NCI-H2081 (cell line): Measurements from ENCODE around the gene DDX6.
"Not testable (repeated sequence)": the region's sequence is repeated elsewhere in the genome, so short reads cannot be mapped to it uniquely, and the experiment has no call there.

Source experiments
- DNase-seq, 2 experiments: peaks; one replicate each; lab custom pipeline; 2025; lab: John Stamatoyannopoulos, UW

DDX6 gene

DNA sequence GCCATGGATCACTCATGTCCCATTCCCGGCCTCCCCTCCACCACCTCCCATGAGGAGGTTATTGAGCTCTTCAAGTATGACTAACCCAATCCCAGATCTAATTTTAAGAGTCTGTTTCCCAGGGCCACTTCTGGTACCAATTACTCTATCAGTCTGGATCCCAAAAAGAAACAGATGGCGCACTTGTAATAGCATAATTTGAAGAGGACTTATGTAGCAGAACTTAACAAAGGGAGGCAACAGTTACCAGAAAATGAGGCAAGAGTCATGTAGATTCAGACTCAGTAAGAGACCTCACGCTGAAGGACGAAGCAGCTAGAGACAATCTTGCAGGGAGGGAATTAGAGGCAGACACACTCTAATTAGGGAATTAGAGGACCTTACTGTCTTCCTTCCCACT, 46.9 kb downstream of the DDX6 start:
- DNase-seq: no peak

- no peak for DNase-seq
Measured at GRCh38 chr11:118742304-118742703, 48.7 kb downstream of the DDX6 start.

DNA sequence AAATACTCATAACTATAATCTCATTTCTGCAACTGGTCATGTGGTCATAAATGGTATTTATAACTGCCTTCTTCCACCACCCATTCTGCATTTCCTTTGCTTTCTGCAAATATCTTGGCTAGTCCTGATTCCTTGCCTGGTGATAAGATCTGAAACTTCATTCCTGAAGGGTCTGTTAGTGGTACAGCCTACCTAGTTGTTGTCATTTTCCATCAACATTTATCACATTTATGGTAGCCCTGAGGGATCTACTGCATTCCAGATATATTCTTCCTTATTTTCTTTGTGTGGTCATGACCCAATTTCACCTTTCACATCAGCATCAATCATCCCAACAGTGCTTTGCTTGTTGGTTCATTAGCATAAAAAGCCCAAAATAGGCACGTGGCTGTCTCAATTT, 50.1 kb downstream of the DDX6 start:
- no peak for DNase-seq

DNA sequence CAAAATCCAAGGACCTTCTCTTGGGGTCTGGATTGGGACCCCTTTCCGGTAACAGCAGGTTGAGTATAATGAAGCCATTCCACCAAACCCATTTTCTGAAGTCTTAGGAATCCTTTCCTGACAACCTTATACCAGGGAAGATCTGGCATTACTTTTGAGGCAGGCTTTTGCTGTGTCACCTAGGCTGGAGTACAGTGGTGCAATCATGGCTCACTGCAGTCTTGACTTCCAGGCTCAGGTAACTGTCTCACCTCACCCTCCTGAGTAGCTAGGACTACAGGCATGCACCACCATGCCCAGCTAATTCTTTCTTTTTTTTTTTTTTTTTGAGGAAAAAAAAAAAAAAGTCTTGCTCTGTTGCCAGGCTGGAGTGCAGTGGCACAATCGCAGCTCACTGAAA, 55.8 kb downstream of the DDX6 start:
- no peak for DNase-seq

DNA sequence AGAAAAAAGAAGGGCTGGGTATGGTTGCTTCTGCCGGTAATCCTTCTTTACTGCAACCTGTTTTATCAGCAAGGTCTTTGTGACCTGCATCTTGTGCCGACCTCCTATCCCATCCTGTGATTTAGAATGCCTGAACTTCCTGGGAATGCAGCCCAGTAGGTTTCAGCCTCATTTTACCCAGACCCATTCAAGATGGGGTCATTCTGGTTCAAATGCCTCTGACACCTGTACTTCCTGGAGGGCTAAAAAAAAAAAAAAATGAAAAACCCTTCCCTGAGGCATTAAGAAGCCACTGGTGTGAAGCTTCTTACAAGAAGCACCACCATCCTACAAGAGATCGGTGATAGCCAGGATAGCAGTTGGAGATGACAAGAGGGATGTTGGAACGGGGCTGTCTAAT, 56.9 kb downstream of the DDX6 start:
- no peak for DNase-seq

- DNase-seq: not testable (repeated sequence)
Measured at GRCh38 chr11:118729753-118730152, 61.2 kb downstream of the DDX6 start.

DNA sequence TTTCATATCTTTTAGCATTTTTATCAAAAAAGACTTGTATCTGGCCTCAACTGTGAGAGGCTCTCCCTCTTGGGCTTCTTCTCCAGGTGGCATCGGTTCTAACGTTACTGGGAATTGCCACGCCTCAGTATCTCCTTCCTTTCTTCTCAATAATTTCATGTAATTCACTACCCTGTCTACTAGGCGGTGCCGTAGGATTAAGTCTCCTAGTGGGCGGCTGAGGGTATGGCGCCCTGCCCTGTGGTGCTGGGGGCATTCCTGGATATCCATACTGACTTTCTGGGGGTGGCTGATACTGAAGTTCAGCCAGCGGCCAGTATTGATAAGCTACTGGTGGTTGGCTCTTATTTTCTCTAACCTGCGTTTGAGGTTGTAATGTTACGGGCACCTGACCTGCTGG, 62.9 kb downstream of the DDX6 start:
- DNase-seq: not testable (repeated sequence)

GRCh38 chr11:118727721-118728066, 63.3 kb downstream of the DDX6 start:
- DNase-seq: not testable (repeated sequence)

DNA sequence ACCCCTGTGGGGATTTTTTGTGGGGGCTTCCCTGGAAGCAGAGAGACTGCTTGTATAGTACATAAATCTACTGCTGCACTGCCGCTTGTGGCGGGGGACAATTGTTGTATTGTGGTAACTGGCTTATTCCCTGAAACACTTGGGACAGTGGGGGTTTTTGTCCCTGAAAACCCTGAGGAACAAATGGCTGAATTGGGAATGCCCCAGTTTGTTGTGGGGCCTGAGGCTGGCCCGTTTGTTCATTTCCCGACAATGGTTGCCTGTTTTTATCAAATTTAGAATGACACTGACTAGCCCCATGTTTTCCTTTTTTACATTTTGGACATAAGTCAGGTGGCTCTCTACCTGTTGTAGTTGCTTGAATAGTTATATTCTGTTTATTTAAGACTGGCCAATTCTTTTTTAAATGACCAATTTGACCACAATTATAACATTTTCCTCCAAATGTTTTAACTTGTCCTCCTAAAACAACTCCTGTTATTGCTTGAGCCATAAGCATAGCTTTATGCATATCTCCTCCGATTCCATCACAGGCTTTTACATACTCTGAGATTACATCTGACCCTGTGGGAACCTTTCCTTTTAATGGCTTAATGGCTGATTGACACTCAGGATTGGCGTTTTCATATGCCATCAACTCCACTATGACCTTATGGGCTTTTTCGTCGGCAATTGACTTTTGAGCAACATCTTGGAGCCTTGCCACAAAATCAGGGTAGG, 63.8 kb downstream of the DDX6 start:
- DNase-seq: not testable (repeated sequence)

GRCh38 chr11:118721478-118722015, 69.4 kb downstream of the DDX6 start:
- DNase-seq: not testable (repeated sequence)

- DNase-seq: not testable (repeated sequence)
Measured at GRCh38 chr11:118720740-118721139, 70.2 kb downstream of the DDX6 start.

- DNase-seq: not testable (repeated sequence)
Measured at GRCh38 chr11:118720078-118720477, 70.9 kb downstream of the DDX6 start.

GRCh38 chr11:118718562-118718961, 72.4 kb downstream of the DDX6 start:
- DNase-seq: not testable (repeated sequence)

- DNase-seq: not testable (repeated sequence)
Measured at GRCh38 chr11:118717733-118718132, 73.2 kb downstream of the DDX6 start.

DNA sequence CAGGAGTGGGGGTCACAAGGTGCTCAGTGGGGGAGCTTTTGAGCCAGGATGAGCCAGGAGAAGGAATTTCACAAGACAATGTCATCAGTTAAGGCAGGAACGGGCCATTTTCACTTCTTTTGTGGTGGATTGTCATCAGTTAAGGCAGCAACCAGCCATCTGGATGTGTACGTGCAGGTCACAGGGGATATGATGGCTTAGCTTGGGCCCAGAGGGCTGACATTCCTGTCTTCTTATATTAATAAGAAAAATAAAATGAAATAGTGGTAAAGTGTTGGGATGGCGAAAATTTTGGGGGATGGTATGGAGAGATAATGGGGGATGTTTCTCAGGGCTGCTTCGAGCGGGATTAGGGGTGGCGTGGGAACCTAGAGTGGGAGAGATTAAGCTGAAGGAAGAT, 73.7 kb downstream of the DDX6 start:
- DNase-seq: not testable (repeated sequence)

GRCh38 chr11:118715837-118716260, 75.1 kb downstream of the DDX6 start:
- peak; percentile 4 to 41 for DNase-seq

GRCh38 chr11:118715245-118715831, 75.6 kb downstream of the DDX6 start:
- no peak for DNase-seq

DNA sequence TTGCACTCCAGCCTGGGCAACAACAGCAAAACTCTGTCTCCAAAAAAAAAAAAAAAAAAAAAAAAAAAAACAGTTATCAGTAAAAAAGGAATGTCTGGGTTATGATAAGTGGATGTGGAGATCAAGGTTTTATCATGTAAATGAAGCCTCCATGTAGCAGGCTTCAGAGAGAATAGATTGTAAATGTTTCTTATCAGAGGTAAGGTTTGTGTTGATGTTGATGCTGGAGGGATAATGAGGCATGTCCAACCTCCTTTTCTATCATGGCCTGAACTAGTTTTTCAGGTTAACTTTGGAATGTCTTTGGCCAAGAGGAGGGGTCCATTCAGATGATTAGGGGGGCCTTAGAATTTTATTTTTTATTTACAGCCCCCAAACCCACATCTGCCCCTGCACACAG, 76.1 kb downstream of the DDX6 start:
- no peak for DNase-seq

GRCh38 chr11:118714416-118714815, 76.5 kb downstream of the DDX6 start:
- not testable (repeated sequence) for DNase-seq

DNA sequence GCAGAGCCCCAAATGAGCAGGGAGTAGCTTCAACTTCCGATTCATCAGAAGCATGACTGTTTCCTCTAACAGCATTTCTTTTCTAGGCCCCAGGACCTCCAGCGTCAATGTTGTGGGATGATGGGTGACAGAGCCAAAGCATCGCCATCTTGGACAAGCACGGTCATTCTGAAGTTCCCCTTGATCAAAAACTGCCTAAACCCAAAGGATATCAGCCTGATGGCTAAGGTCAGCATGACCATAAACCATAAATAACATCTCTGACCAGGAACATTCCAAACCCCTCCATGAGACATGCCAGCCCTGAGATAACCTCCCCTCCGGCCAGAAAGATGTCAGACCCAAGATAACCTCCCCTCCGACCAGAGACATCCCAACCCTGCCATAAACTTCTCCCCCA, 82.7 kb downstream of the DDX6 start:
- DNase-seq: no peak

DNA sequence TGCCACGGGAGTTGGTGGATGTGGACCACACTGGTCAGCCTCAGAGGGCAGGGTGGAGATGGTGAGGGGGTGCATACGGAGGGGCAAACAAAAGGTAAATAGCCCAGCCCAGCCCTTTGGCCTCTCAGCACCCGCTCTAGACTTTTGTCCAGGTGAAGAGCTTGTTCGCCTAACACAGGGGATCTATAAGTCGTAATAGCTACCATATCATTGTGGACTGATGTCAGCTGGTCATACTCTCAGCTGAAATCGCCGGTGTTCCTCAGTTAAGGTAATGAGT, 84.5 kb downstream of the DDX6 start:
- DNase-seq: no peak

- DNase-seq: peak; percentile 23 to 36
Measured at GRCh38 chr11:118705791-118706545, 85.0 kb downstream of the DDX6 start.

DNA sequence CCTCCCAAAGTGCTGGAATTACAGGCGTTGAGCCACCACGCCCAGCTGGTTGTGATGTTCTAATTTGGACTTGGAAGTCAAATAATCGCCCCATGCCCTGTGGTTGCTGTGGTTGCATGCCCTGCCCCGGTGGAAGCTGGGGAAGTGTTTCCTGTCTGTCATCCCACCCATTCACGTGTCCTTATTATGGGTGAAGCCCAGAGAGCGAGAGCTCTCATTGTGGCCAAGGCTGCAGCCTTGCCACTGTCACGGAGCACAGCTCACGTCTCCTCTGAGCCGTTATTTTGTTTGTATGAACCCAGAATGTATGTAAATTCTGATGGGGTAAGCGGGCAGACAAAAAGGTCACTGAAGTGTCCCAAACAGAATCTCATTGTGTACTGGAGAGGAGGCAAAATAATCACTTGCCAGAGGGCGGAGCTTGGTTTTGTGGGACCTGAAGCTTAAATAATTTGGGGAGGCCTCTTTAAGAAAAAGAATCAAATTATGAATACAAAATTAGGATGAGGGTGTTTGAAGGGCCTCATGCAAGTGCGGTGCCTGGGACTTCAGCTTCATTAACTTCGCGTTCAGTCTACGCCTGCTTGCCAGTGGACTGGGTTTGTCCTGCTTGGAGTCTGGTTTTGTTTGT, 85.7 kb downstream of the DDX6 start:
- DNase-seq: no peak
